ENCODE data around the gene VSIR.

Gene VSIR

DNA sequence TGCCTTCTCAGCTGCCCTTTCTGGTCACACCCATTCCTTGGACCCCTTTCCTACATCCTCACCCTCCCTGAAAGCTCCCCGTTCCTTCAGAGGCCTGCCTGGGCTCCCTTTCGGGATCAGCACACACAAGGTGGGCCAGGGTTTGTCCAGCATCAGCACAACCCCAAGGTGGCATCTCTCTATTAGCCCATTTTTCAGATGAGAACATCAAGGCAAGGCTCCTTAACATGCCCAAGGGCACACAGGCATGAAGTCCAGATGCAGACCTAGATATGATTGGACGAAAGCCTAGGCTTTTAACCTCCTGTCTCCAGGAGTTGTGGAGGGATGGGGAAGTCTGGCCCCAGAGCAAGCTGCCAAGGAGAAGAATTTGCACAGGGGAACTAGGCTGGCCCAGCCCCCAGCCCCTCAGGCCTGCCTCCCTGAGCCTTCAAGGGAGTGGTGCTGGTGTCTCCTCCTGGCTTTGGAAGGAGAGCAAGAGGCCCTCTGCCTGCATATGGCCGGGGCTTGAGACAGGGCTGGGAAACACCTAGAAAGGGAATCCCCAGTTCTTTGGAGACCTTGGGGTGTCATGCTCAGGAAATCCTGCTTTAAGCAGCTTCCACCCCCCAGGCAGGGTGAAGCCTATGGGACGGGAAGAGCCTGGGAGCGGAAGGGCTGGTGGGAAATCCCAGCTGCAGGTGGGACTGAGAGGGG lies 9.0 kb upstream of the VSIR start:
- DNase-seq, result no peak

DNA sequence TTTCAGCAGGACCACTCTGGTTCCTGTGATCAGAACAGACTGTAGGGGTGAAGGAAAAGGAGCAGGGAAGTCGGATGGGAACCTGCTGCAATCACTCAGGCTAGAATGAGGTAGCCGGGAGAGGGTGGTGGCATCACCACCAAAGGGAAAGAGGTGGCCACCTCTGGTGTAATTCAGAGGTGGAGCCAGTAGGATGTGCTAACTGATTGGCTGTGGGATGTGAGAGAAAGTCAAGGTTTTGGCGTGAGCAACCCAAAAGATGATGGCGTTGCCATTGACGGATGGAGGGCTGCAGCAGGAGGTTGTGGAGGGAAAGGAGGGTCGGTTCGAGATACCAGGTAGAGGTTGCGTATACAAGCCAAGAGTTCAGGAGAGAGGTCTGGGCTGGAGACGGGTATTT lies 7.4 kb upstream of the VSIR start:
- no peak for DNase-seq

DNA sequence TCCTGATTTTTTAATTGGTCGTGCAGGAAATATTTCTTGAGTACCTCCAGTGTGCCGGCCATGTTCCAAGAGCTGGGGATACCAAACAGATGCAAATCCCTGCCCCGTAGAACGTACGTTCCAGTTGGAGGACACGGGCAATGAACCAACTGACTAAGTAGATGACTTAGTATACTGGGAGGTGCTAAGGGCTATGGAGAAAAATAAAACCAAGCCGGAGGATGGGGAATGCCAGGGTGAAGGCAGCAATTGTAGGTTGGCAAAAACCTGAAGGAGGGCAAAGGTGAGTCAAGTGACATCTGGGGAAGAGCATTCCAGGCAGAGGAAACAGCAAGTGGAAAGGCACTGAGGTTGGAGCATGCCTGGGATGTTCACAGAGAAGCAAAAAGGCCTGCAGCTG lies 6.8 kb upstream of the VSIR start:
- DNase-seq, result no peak

DNA sequence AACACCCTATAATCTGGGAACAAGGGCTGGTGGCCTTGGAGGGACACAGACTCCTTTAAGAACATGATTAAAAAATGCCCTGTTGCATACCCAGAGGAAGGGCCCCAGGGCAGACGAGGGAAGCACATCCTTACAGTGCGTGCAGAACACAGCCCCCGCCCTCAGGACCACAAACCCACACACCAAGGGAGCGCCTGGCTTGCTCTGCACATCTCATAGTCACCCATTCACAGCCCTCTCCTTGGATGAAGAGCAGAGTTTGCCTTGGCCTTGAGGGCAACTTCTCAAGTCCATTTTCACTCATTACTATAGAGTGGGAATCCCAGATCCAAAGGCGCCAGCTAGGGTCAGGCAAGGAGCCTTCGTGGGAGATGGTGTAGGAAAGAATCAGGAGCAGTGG lies 6.3 kb upstream of the VSIR start:
- no peak for DNase-seq

DNA sequence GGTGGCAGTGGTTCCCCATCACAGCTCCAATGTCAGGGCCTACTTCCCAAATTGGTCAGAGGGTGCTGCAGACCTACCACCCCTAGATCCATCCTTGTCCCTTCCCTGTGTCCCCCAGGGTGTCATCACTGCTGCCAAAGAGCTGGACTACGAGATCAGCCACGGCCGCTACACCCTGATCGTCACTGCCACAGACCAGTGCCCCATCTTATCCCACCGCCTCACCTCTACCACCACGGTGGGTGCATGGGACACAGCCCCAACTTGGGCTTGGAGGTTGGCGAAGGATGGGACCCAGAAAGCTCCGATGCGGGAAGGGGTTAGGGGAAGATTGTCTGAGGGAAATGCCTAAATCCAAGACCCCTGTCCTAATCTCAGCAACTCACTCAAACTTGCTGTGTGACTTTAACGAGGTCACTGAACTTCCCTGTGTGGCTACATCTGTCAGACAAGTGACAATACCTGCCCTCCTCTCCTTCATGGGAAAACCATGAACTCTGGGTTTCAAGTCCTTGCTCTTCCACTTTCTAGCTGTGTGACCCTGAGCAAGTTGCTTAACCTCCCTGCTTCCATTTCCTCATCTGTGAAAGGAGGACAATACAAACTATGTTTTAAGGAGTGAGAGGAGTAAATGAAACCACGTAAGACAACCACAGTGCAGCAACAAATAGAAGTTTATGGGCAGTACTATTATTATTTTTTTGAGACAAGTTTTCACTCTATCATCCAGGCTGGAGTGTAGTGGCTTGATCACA lies 4.9 kb upstream of the VSIR start:
- DNase-seq, result no peak

DNA sequence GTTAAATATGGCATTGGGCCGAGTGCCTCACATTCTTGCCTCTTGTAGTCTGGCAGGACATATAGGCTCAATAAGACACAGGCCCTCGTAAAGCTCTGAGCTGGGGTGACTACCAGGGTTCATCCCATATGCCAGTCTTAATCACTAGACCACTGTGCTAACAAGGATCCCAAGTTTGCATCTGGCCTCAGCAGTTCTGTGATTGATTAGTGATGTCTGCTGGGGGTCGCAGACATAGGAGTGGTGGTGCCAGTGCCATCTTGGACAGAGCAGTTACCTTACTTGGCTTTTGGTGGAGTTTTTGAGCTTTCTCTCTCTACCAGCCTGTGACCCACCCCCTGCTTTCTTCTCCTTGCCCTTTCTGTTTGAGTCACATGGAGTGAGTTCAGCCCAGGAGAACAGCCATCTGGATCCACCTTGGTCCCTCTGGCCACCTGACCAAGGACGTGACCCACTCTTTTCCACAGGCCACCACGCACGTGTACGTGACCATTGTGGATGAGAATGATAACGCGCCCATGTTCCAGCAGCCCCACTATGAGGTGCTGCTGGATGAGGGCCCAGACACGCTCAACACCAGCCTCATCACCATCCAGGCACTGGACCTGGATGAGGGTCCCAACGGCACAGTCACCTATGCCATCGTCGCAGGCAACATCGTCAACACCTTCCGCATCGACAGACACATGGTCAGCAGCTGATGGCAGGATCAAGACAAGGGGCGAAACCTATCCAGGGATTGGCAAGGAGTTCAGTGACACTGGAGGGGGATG lies 4.1 kb upstream of the VSIR start:
- DNase-seq, result no peak

DNA sequence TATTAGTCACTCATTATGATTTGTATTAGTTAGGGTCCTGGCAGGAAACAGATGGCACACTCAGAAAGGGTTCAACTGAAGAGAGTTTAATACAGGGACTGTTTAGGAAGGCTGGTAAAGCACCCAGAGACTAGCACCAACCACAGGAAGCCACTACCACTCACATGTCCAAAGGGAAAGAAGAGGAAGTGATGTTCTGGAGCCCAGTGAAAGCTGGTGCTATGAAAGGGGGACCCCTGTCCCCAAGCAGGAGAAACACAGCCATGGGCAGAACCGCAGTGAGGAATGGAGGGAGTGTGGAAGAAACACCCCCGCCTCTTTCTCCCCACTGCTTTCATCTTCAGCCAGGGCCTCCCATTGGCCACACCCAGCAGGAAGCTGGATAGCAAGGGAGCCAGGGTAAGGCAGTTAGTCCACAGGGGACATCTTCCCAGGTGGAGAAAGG lies 3.2 kb upstream of the VSIR start:
- no peak for DNase-seq

DNA sequence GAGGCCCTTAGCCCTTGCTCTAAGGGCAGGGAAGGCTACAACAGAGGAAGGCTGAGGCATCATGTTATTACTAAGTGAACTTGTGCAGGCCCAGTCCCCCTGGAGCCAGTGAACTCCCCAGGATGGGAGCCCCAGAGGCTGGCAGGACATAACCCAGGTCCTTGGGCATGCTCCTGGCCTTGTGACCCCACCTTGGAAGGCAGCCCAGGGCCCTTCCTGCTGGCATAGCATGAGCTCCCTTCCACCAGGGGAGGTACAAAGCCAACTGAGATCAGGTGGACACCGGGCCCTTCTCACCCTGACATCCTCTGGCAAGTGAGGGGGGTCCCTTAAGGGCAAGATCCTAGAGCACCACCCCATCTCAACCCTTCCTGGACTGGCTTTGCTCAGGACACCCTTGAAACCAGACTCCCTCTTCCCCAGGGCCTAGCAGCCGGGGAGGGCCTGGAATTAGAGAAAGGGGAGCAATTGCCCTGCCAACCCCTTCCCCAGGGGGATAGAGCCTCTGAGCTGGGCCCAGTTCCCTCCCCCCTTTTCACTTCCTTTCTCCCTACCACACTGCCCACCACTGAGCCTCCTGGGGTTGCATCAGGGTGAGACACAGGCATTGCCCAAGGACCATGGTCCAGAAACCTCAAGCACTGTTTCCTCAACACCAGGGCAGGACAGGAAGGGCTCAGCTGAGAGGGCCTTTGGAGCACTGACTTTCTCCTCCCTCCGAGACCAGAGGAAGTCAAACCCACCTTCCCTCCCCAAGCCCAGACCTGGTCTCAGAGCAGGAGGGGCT lies 1.8 kb upstream of the VSIR start:
- no peak for DNase-seq

DNA sequence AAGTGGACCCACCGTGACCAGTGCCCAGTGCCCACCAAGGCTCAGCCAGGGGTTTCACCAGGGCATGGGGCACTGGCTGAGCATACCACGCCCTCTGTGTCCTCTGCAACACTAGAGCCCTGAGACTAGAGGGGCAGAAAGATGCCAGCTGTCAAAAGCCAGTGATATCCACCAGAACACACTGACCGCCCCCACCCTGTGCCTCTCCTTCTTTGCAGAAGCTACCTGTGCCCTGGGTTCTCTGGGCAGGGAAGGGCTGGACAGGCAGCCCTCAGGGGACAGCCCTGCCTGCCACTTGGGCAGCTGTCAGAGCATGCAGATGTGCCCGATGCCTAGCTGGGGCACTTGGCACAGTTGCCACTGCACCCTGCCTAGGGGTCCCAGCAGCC lies 494 bp downstream of the VSIR start:
- no peak for DNase-seq

DNA sequence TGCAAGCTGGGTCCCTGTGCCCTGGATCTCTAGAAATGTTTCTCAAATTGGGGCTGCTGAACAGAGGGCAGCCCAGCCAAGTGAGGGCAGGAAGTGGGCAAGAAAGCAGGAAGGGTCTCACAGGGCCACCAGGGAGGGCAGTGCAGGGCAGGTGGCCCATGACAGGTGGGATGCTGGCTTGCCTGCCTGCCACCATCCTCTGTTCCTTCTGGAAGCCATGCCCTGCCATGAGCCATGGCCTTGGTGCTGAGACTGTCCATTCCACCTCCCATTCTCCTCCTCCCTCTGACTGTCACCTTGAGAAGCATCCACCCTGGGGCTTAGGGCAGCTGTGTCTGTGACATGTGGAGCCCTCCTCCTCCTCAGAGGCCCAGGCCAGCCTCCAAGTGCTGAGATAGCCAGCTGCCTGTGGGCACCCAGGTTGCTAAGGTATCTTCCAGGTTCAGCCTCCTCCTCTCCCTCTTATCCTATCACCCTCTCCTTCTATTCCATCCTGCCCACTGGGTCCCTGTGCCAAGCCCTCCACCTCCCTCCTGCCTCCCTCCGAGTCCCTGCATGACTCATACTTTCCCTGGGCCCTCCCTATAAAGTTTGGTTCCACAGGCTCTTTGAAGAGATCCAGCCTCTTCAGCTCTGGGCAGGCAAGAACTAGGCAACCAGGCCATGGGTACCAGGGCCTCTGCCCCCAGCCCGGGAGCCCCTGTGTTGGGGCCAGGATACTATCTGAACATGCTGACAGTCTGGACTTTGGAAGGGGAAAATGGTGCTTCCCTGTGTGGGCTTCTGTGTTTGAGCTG lies 1.3 kb downstream of the VSIR start:
- DNase-seq, result no peak

DNA sequence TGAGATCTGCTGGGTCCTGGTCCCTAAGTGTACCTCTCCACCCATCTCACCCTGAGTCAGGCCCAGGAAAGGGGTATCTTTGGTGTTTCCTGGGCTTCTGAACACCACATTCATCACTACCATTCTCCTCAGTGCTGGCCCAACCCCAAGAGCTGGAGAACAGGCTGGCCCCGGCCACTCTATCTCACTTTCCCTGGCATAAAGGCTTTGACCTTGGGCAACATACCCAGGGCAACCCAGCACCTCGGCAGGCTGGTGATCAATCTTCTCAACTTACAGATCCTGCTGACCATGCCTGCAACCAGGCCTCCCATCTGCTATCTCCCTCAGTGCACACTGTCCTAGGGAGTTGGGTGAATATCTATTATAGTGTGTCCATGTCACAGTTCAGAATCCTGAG lies 2.1 kb downstream of the VSIR start:
- no peak for DNase-seq

DNA sequence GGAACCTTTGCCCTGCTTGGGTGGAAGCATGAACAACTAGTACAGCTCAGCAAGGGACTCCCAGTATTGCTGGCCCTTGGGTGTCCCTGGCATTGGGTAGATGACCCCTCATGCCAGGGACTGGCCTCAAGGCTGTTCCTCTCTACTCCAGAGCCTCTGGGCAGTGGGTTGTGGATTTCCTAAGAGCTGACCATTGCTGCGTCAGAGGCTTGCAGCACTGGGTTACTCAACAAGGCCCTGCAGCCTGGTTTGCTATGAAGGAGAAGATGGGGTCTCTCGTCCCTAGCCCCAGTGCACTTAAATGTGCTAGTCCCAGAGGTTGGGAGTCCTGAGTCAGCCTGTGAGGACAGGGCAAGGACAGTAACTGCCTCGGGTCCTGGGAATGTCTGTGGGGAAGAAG lies 2.5 kb downstream of the VSIR start:
- no peak for DNase-seq

DNA sequence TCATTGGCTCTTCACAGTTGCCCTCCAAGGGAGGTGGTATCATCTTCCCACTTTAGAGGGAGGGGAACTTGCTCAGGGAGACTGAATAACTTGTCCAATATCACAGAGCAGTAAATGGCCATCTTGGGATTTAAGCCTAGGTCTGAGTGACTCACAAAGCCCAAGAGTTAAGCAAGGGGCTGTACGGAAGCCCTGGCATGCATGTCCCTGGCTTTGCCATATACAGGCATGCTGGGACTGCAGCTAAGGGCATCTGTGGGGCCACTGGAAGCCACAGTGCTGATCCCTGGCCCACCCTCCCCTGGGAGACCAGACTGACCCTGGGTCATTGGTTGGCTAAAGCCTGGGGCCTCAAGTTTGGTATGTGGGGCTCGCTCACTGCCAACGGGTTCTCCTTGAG lies 3.1 kb downstream of the VSIR start:
- DNase-seq, result no peak

DNA sequence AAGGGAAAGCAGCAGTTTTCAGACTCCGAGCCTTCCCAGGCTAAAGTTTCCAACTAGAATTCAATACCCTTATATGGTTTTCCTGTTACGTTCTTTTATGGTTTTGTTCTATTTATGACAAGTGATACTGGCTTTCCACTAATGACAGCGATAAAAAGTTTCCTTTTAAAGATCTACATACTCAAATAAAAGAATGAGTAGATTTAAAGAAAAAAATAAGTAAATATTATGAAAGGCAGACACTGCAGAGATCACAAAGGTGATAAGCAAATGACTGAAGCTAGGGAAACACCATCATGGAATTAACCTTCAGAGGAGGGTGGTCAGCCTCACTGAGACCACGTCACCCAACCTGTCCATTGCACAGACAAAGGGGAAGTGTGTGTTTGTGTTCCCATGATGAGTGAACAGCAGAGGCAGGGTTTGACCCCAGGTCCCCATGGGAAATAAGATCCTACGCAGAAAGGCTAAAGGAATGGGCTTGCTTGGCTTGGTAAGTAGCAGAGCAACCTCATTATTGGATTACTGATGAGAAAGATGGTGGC lies 4.0 kb downstream of the VSIR start:
- DNase-seq, result no peak

DNA sequence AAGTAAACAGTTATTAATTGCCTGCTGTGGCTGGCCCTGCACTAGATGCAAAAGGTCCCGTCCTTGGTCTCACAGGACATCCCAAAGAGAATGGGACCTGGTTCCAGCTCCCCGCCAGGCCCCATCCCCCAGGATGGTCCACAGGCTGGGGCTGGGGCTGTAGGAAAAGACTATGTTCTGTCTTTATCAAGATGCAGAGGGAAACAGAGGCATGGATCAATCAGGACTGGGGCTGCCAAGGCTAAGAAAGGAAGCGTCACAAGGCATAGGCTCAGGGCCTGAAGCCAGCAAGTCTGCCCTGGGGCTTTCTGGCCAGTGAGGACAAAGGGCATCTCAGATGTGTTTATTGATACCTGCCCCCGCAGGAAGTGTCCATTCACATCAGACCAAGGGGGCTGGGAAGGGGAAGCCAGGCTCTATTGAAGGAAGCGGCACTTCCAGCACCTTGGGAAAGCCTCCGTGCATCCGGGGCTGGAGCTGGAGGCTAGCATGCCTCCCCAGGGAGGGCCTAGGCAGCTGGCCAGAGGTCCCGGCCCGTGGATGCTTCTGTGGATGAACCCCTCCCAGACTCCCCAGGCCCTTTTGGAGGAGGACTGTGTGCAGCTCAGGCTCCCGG lies 5.8 kb downstream of the VSIR start:
- DNase-seq, result no peak

DNA sequence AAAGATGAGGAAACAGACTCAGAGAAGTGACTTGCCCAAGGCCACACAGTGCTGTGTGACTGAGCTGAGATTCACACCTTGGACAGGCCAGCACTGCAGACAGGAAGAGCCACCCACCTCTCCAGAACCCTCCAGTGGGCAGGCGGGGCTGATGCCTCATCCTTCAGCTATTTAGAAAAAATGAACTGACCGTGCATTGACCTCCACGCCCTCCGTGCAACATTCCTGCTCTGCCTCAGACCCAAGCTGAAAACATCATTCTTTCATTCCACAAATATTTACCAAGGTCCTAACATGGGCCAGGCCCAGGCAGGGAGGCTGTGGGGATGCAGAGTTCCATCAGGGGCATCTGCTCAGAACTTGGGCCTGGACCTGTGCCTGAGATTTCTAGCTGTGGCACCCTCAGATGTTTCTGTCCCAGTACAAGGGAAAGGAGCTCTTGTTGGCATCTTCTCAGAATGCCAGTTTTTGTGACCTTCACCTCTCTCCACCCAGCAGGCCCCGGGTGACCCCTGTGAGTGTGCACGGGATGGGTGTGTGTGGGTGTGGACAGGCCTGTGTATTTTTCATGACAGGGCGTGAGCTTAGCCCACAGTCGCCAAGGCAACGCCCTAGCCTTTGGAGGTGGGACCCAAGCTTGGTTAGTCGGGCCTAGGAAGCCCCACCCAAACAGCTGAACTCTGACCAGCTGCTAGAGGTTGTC lies 6.5 kb downstream of the VSIR start:
- DNase-seq, result no peak

DNA sequence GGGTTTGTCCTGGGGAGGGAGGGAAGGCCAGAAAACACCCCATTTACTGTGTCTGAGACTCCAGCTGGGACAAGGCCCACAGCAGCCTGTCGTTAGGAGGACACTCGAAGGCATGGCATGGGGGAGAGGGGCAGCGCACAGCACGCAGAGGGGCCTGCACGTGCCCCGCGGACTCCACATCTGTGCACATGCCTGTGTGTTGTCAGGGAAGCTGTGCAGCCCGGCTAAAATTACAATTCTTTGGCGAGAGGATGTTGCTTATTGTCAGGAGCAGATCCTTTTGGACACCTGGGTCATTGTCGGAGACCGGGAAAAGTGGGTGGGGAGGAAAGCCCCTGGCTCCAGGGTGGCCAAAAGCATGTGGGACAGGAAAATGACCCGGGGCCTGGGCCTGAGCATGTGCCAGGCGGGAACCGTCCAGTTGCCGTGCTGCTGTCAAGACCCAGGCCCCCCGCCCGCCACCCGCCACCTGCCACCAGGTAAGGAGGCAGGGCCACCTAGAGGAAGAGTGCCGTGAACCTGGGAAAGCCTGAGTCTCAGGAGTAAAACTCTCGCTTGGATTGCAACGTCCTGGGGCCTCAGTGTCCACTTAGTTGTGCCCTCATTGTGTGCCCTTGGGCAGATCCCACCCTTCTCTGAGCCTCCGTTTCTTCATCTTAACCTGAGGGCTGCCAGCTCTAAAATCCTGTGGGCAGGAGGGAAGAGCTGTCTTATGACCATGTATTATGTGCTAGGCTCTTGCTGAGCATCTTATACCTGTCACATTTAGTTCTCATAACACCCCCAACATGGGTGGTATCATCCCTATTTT lies 7.2 kb downstream of the VSIR start:
- DNase-seq, result no peak

DNA sequence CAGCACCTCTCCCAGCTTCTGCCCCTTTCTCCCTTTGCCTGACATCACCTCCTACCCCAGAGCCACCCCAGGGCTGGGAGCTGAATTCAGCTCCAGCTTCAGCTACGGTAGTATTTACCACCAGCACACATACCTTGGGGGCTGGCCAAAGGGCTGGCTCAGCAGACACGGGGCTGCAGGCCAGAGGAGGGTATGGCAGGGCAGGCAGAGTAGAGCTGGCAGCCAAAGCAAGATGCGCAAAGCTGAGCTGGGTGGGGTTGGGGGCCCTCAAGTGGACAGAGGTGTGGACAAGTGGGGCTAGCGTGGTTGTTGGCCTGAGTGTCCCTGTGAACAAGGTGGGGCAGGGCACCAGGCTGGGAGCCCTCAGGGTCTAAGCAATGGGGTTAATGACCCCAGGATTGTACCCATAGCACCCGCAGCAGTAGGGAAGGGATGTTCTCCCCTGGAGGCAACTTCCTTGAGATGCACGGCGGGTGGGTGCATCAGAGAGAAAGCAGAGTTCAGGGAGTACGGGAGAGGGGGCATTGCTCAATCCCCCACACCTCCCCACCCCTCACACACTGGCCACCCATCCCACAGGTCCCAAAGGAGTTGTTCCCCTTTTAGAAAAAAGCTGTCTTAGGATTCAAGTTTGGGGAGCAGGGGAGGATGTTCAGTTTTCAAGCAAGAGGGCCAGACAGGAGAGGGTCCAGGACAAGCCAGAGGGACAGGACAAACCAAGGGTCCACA lies 8.0 kb downstream of the VSIR start:
- DNase-seq, result no peak
